ENCODE measurements around the gene COTL1.
A peak's percentile ranks its signal among the peaks of the same experiment; 100 is the strongest.

COTL1 gene

DNA sequence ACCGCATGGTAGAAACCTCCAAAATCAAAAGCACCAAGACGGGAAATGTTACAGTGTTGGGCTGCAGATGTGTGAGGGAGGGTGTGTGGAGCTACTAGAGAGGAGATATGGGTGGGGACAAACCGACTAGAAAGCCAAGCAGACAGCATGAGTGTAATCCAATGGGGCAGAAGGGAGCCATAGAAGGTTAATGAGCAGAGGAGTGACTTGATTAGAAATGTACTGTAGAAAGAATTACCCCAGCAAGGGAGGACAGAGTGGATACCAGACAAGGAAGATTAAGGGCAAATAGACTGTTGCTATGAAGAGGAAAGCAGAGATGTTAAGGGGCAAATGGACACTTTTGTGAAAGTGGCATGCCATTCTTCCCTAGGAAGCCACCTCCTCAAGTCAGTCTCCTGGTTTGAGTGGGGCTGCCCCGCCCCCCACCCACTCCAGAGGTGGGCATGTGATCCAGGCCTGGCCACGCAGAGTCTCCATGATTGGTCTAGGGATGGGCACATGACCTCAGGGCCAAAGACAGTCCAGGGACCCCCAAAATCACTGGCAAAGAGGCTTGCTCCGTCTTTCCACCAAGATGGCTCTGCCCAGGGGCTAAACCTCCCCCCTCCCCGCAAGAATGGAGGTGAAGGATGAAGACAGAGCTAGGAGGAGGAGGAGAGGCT lies 4.3 kb downstream of the COTL1 start:
- no peak for DNase-seq

- no peak for DNase-seq
Observed at GRCh38 chr16:84612686-84613085, 5.2 kb downstream of the COTL1 start.

GRCh38 chr16:84611041-84611440 lies 6.8 kb downstream of the COTL1 start:
- no peak for DNase-seq

- DNase-seq, result no peak
Observed at GRCh38 chr16:84610376-84610775, 7.5 kb downstream of the COTL1 start.

- DNase-seq, result no peak
Observed at GRCh38 chr16:84609563-84610177, 8.2 kb downstream of the COTL1 start.

DNA sequence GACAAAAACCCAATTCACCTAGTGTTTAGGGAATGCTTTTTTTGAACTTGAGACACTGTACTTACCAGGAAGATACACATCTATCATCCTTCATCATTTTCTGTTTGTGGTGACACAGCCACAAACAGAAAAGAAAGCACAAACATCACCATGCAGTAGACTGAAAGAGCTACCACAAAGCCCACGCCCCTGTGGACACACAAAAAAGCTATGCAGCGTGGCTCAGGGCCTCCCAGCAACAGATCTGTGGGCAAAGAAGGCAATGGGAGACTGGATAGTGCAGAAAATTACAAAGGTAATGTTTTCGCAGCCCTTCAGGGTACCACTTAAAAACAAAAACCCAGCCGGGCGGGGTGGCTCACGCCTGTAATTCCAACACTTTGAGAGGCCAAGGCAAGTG lies 9.6 kb downstream of the COTL1 start:
- DNase-seq, result peak; percentile 78

DNA sequence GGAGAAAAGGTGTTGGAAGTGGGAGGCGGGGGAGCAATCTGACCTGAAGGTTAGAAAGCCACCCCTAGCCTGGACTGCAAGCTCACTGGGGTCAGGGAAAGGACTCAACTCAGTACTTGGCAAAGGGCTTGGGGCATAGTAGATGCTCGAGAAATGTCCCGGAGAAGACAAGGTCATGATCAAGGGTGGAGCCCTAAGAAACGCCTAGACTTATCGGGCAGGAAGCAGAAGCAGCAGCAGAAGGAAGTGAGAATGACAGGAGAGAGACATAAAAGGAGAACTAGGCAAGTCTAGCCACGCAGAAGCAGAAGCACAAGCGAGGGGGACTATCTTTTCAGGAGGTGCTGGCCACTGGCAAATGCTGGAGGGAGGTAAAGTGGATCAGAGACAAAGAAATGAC lies 10.2 kb downstream of the COTL1 start:
- peak; percentile 95 for DNase-seq

DNA sequence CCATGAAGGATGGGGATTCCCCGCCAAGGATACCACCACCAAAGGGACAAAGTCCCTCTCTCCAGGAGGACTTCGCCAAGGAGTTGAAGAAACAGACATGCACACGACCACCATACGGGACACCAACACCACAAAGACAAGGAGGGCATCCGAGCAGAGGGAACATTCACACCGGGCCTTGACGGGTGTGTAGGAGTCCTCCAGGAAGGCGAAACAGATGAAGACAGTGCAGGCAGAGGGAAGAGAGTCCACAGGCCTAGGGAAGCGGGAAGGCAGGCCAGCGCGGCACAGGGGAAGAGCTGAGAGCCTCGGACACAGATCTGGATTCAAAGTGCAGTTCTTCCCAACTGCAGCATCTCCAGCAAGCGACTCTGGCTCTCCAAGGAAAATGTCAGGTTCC lies 10.8 kb downstream of the COTL1 start:
- DNase-seq, result no peak

GRCh38 chr16:84606081-84606875 lies 11.6 kb downstream of the COTL1 start:
- DNase-seq, result no peak

- DNase-seq, result no peak
Observed at GRCh38 chr16:84605339-84605848, 12.5 kb downstream of the COTL1 start.

DNA sequence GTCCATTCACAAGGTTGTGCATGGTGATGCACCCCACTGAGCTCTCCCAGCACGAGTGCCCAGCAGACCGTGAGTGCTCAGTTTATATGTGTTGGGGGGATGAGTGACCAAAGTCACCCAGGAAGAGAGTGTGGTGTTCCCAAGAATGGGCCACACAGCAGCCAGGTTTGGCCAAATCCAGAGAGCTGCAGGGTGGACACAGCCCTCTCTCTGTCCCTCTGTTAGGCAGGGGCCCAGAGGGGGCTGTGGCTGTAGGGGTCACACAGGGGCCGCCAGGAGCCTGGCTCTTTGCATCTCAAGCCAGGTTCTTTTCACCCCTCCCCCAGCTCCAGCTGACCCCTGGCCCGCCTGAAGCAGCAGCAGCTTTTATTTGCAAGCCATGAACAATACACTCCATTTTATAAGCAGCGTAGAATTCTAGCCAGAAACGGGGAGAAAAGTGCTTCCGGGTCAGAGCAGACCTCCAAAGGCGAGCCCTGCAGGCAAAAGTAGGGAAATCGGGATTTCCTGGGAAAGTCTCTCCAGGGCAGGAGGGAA lies 13.3 kb downstream of the COTL1 start:
- no peak for DNase-seq

DNA sequence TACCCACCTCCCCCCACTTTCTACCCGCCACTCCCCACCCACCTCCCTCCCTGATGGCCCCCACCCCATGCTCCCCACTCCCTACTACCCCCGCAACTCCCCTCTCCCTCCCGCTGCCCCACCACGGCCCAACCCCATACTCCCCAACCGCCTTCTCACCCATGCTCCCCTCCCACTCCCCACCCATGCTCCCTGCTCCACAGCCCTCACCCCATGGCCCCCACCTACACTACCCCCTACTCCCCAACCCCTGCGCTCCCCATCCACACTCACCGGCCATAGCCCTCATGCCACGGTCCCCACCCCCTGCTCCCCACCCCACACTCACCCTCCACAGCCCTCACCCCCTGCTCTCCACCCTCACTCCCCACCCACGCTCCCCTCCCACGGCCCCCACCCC lies 13.9 kb downstream of the COTL1 start:
- no peak for DNase-seq

DNA sequence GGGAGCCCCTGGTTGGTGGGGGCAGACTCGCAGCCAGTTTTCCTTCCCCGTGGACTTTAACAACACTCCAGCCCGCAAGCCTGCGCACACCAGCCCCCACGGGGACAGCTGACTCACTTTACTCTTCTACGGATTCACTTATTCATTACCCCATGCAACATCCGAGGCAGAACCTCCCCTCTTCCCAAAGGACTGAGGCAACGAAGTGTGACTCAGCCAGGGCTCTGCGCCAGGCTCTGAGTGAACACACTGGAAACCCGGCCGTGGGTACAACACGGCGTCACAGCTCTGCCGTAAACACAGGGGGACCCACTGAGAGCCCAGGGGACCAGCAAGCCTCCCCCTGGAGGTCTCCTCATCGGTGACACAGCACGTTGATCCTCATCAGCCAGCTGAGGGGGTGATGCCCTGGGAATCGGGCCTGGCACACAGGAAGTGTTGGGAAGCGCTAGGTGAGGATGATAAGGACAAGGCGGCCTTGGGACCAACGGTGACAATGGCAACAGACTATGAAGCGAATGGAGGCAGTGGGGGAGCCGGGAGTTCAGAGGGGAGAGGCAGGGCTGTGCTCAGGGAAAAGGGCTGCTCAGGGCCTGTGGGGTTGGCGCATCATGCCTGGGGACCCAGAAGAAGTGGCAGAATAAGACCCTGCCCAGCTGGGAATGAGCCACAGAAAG lies 14.6 kb downstream of the COTL1 start:
- DNase-seq, result peak; percentile 49

GRCh38 chr16:84600343-84601229 lies 17.3 kb downstream of the COTL1 start:
- DNase-seq, result peak; percentile 91

GRCh38 chr16:84599521-84600202 lies 18.2 kb downstream of the COTL1 start:
- peak; percentile 88 for DNase-seq

DNA sequence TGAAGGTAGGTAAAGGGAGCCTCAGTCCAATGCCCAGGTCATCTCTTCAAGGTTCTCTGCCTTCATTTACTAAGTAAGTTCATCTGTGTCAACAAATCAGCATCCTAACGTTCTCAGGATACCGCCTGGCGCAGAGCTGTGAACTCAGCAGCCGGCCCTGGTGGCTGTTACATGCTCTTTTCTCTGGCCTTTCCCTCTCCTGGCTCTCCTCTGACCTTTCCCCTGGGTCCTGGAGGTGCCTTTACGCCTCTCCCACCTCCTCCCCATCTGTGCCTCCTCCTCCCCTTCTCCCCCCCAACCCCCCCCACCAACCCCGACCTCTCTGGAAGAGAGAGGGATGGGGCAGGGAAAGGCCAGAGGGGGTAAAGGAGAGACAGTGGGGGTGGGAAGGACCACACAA lies 19.5 kb downstream of the COTL1 start:
- no peak for DNase-seq

DNA sequence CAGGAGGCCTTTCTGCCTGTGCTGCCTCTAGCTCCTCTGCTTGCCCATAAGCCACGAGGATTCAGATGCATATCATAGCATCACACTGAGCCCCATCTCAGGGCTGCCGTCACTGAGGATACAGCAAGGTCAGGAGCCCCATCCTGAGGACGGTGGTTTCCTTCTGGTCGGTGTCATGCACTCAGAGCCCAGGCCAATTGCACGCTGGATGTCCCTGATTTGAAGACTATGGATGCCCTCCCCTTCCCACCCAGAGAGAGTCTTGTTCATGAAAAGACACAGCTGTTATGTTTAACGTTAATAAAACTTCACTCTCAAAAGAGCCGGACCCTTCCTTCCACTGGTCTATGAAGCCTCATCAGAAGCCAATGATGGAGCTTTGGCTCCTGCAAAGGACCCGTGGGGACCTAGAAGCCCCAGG lies 19.9 kb downstream of the COTL1 start:
- DNase-seq, result no peak

- DNase-seq, result peak; percentile 53
Observed at GRCh38 chr16:84597528-84597896, 20.4 kb downstream of the COTL1 start.

GRCh38 chr16:84596801-84597527 lies 20.9 kb downstream of the COTL1 start:
- no peak for DNase-seq

- DNase-seq, result no peak
Observed at GRCh38 chr16:84596161-84596560, 21.7 kb downstream of the COTL1 start.

DNA sequence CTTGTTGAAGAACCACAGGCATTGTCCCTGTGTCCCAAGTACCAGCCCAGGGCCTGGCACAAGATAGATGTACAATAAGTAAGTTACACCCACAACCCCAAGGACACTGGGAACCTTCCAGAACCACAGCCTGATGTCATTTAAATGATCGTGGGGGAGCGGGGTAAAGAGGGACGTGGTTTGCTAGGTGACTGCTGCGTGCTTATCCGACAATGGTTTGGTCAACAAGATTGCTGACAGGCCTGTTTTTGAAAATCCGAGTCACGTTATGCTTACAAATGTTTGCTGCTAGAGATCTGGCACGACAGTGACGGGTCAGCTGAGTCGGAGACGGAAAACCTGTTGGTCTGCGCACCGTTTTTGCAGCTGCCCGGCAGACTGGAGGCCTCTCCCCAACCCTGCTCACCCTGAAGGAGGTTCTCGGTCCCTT lies 22.8 kb downstream of the COTL1 start:
- DNase-seq, result no peak

Data from hematopoietic multipotent progenitor cell treated with erythropoietin and hydrocortisone succinate and interleukin-3 and kit ligand, for 4 days (in vitro differentiated cells).